Measurements from ENCODE around the gene NCF4. TPM values are rescaled to one million over a fixed set of nuclear protein-coding genes. Genes with fewer than 3 reads are reported as not detected.

Gene NCF4
- total RNA-seq, 1 donor from 2014 or later, result not detected

DNA sequence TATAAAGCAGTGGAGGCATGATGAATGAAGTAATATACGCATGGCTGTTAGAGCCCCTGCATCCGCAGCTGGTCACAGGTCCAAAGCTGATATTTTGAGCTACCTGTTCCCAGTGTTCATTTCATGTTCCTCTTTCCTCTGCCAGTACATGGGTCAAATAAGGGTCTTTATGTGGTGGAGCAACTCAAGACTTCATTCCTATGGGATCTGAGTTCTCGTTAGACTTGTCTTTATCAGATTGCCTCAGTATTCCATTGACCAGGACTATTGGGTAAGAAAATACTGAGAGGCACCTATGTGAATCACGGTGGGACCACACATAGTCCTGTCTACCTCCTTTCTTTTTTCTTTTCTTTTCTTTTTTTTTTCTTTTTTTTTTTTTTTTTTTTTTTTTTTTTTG, 25.2 kb downstream of the NCF4 start:
- Mint-ChIP-seq H3K9me3 (peaks cover 6% of the 10 kb centered on the region), H3K27me3 (ENCODE audit: low read depth) (peaks cover 17% of the 10 kb centered on the region), H3K4me1 (no peaks in the 10 kb centered on the region), H3K4me3 (no peak overlapping the region), H3K36me3 (ENCODE audit: low read depth) (peaks cover 3% of the 10 kb centered on the region), H3K27ac (ENCODE audit: unreplicated experiment) (no peak overlapping the region)
- no peak for DNase-seq (ENCODE audit: low read depth, low spot score)
- TF ChIP-seq, protein P1, sequence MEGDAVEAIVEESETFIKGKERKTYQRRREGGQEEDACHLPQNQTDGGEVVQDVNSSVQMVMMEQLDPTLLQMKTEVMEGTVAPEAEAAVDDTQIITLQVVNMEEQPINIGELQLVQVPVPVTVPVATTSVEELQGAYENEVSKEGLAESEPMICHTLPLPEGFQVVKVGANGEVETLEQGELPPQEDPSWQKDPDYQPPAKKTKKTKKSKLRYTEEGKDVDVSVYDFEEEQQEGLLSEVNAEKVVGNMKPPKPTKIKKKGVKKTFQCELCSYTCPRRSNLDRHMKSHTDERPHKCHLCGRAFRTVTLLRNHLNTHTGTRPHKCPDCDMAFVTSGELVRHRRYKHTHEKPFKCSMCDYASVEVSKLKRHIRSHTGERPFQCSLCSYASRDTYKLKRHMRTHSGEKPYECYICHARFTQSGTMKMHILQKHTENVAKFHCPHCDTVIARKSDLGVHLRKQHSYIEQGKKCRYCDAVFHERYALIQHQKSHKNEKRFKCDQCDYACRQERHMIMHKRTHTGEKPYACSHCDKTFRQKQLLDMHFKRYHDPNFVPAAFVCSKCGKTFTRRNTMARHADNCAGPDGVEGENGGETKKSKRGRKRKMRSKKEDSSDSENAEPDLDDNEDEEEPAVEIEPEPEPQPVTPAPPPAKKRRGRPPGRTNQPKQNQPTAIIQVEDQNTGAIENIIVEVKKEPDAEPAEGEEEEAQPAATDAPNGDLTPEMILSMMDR (conservative IDR thresholded peaks at IDR 0.05), result no peak

DNA sequence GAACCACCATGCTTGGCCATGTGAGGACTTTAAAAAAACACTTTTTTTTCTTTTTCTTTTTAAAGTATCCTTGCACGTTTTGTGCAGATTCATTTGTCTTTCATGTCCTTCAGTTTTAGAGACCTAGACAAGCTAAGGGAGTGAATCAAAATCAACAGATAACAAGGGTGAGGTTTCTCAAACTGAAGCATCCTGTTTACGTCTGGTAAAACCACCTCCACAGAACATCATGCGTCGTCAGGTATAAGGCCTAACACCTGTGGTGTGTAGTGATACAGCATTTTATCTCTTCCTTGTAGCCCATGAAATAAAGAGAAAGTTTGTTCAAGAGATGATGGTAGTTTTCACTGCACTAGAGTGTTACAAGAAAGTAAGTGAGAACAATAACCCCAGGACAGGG, 26.4 kb downstream of the NCF4 start:
- TF ChIP-seq, protein P1 (conservative IDR thresholded peaks at IDR 0.05), result no peak
- Mint-ChIP-seq H3K27me3 (ENCODE audit: low read depth) (peaks cover 17% of the 10 kb centered on the region), H3K36me3 (ENCODE audit: low read depth) (no peaks in the 10 kb centered on the region), H3K9me3 (no peaks in the 10 kb centered on the region), H3K4me3 (no peak overlapping the region), H3K4me1 (no peaks in the 10 kb centered on the region), H3K27ac (ENCODE audit: unreplicated experiment) (no peak overlapping the region)
- DNase-seq (ENCODE audit: low read depth, low spot score), result no peak

DNA sequence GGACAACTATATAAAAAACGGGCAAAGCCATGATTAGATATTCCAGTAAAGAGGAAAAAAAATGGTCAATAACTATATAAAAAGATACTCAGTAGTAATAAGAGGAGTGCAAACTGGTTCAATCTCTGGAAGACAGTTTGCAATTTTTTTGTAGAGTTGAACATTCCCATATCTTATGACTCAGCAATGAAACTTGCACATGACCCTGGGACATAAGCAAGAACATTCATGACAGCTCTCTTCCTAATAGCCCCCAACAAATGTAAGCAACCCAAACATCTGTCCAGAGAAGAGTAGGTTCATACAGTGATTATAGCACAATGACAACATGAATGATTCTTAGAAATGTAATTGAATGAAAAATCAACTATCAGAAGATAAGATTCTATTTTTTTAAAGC, 30.8 kb downstream of the NCF4 start:
- Mint-ChIP-seq H3K9me3 (peaks cover 5% of the 10 kb centered on the region), H3K4me3 (no peak overlapping the region), H3K27ac (ENCODE audit: unreplicated experiment) (no peak overlapping the region), H3K36me3 (ENCODE audit: low read depth) (no peaks in the 10 kb centered on the region), H3K27me3 (ENCODE audit: low read depth) (peaks cover 18% of the 10 kb centered on the region), H3K4me1 (no peaks in the 10 kb centered on the region)
- TF ChIP-seq, protein P1 (conservative IDR thresholded peaks at IDR 0.05), result no peak
- no peak for DNase-seq (ENCODE audit: low read depth, low spot score)

DNA sequence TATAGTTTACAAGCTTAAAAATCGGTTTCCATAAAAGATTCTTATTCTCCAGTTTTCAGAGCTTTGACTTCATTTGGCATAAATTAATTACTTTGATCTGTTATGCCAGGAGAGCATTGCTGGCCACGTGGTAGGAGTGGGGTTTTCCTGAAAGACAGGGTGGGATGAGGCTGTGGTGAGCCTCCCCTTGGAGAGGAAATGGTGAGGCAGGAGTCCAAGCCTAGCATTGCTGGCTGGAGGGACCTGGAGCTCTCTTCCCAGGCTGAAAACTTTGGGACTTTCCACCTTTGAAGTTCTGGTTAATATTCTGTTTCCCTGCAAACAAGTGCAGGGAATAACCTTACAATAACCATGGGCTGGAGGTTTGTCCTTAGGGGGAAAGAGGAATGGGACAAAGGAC, 31.5 kb downstream of the NCF4 start:
- Mint-ChIP-seq H3K4me1 (no peaks in the 10 kb centered on the region), H3K27me3 (ENCODE audit: low read depth) (peaks cover 25% of the 10 kb centered on the region), H3K9me3 (peaks cover 5% of the 10 kb centered on the region), H3K27ac (ENCODE audit: unreplicated experiment) (no peak overlapping the region), H3K36me3 (ENCODE audit: low read depth) (no peaks in the 10 kb centered on the region), H3K4me3 (no peak overlapping the region)
- DNase-seq (ENCODE audit: low read depth, low spot score), result no peak
- TF ChIP-seq, protein P1 (conservative IDR thresholded peaks at IDR 0.05), result no peak

DNA sequence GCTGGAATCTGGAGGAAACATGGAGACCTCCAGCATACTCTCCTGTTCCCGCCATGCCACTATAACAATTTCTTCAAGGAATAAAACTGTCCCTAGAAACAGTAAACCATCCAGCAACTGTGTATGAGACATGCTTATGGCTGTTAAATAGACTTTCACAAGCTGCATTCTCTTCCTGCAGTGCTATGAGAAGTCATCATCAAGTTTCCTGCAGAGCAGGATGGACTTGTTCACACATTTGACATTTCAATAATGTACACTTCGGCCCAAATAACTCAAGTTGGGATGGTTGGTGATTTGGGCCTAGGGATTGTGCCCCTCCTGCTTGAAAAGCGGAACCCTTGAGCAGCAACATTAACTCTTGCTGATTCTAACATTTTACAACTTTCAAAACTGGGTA, 32.5 kb downstream of the NCF4 start:
- peaks cover 5% of the 10 kb centered on the region for H3K9me3 Mint-ChIP-seq
- no peaks in the 10 kb centered on the region for H3K36me3 Mint-ChIP-seq (ENCODE audit: low read depth)
- H3K27ac Mint-ChIP-seq (ENCODE audit: unreplicated experiment), result no peak overlapping the region
- H3K27me3 Mint-ChIP-seq (ENCODE audit: low read depth), result peaks cover 33% of the 10 kb centered on the region
- no peak overlapping the region for H3K4me3 Mint-ChIP-seq
- no peaks in the 10 kb centered on the region for H3K4me1 Mint-ChIP-seq
- DNase-seq (ENCODE audit: low read depth, low spot score), result no peak
- TF ChIP-seq, protein P1 (conservative IDR thresholded peaks at IDR 0.05), result no peak

DNA sequence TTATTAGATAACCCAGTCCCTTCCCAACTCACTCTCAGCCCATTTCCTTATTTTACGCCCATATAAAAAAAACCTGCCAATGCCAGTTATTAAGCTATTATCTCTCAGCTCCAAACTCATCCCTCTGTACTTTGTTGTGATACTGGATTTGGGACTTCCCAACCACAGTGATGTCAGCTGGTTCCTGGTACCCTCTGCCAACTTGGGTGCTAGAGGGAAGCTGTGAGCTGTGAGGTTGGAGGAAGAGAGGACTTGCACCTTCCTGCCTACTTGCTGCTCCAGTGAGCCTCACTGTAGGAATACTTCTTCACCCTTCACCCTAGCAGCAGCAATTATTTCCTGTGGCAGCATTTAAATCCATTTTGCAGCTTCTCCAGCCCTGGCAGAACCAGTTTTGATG, 33.5 kb downstream of the NCF4 start:
- Mint-ChIP-seq H3K27me3 (ENCODE audit: low read depth) (peaks cover 39% of the 10 kb centered on the region), H3K9me3 (peaks cover 5% of the 10 kb centered on the region), H3K36me3 (ENCODE audit: low read depth) (no peaks in the 10 kb centered on the region), H3K27ac (ENCODE audit: unreplicated experiment) (no peak overlapping the region), H3K4me1 (no peaks in the 10 kb centered on the region), H3K4me3 (no peak overlapping the region)
- TF ChIP-seq, protein P1 (conservative IDR thresholded peaks at IDR 0.05), result no peak
- no peak for DNase-seq (ENCODE audit: low read depth, low spot score)
